Forelimb muscle (tissue), 1 donor: ENCODE data around the gene TOB1. TPM values are rescaled to one million over a fixed set of nuclear protein-coding genes. Genes with fewer than 3 reads are reported as not detected.

Experiments used
- DNase-seq: peaks from one replicate; pipeline ENCODE4 v3.0.0-alpha.2; 2013; ENCODE audit warnings: low read depth
- polyA plus RNA-seq: library from polyadenylated mRNA; unstranded; fragments of 120-200 nt; gene quantifications from one replicate; pipeline ENCODE4 v1.2.1, GENCODE V29; 2013; ENCODE audit not compliant: insufficient read length

Gene TOB1
- polyA plus RNA-seq = 64.6 TPM

GRCh38 chr17:50866261-50866949, at the start of gene TOB1:
Gene TOB1, minus strand, starts transcription at chr17:50866354. Its CDS starts 2,337 bp downstream, at chr17:50864017.
- peak; percentile 77 for DNase-seq

GRCh38 chr17:50914505-50915063, 48.4 kb upstream of the TOB1 start:
- no peak for DNase-seq

- DNase-seq = no peak
Observed at GRCh38 chr17:50913120-50913519, 47.0 kb upstream of the TOB1 start.

GRCh38 chr17:50911890-50912289, 45.7 kb upstream of the TOB1 start:
- DNase-seq = no peak

- no peak for DNase-seq
Observed at GRCh38 chr17:50911450-50911849, 45.3 kb upstream of the TOB1 start.

- no peak for DNase-seq
Observed at GRCh38 chr17:50909765-50910605, 43.8 kb upstream of the TOB1 start.

- DNase-seq = no peak
Observed at GRCh38 chr17:50908860-50909764, 43.0 kb upstream of the TOB1 start.

- DNase-seq = no peak
Observed at GRCh38 chr17:50908140-50908859, 42.1 kb upstream of the TOB1 start.

- no peak for DNase-seq
Observed at GRCh38 chr17:50906443-50906842, 40.3 kb upstream of the TOB1 start.

- no peak for DNase-seq
Observed at GRCh38 chr17:50905460-50905803, 39.3 kb upstream of the TOB1 start.

- DNase-seq = no peak
Observed at GRCh38 chr17:50904518-50905459, 38.6 kb upstream of the TOB1 start.

GRCh38 chr17:50903604-50904517, 37.7 kb upstream of the TOB1 start:
- no peak for DNase-seq

GRCh38 chr17:50902372-50903353, 36.5 kb upstream of the TOB1 start:
- no peak for DNase-seq

GRCh38 chr17:50900383-50900892, 34.3 kb upstream of the TOB1 start:
- DNase-seq = no peak

GRCh38 chr17:50899559-50900319, 33.6 kb upstream of the TOB1 start:
- no peak for DNase-seq

GRCh38 chr17:50899005-50899460, 32.9 kb upstream of the TOB1 start:
- no peak for DNase-seq
